ENCODE data around the gene COX5A.

DNA sequence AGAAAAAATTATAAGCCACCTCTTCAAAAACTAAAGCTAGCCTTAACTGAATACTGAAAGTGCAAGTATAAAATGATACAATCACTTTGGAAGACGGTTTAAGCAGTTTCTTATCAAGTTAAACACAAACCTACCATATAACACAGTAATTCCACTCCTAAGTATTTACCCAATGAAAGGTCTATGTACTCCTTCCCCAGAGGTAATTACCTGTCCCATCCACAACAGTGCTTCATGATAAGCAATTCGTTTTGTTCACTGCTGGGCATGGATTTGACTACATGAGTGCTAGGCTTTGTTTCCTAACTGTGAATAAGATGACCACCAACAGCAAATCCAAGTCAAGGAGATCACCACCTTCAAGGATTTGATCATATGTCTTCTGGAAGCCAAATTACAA, 4.3 kb downstream of the COX5A start:
- TF ChIP-seq POLR2A (IDR thresholded peaks at IDR 0.05) (no peak), POLR2AphosphoS5 (IDR thresholded peaks at IDR 0.05) (no peak), EP300 (IDR thresholded peaks at IDR 0.05) (no peak)
- TF ChIP-seq, protein P1, sequence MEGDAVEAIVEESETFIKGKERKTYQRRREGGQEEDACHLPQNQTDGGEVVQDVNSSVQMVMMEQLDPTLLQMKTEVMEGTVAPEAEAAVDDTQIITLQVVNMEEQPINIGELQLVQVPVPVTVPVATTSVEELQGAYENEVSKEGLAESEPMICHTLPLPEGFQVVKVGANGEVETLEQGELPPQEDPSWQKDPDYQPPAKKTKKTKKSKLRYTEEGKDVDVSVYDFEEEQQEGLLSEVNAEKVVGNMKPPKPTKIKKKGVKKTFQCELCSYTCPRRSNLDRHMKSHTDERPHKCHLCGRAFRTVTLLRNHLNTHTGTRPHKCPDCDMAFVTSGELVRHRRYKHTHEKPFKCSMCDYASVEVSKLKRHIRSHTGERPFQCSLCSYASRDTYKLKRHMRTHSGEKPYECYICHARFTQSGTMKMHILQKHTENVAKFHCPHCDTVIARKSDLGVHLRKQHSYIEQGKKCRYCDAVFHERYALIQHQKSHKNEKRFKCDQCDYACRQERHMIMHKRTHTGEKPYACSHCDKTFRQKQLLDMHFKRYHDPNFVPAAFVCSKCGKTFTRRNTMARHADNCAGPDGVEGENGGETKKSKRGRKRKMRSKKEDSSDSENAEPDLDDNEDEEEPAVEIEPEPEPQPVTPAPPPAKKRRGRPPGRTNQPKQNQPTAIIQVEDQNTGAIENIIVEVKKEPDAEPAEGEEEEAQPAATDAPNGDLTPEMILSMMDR (IDR thresholded peaks at IDR 0.05), result no peak
